Ovary (tissue), 3 donors: ENCODE results near the gene TRMT2A.
A peak's percentile ranks its signal among the peaks of the same experiment; 100 is the strongest.

ENCODE experiments used
- POLR2A ChIP-seq: fragments of 450-650 bp; IDR thresholded peaks from one replicate; pipeline ENCODE4 v1.6.1; 2017; ENCODE audit warnings: antibody characterized with exemption, mild to moderate bottlenecking, moderate library complexity
- TF ChIP-seq, protein P1 (sequence below), 3 donors: fragments of 450-650 bp in 2 of 3; fragments of 200-600 bp in 1 of 3; IDR thresholded peaks; one replicate each; pipeline versions ENCODE4 v1.5.1 to v1.8.0; 2016 to 2022; ENCODE audit warnings: antibody characterized with exemption in 3 of 3, mild to moderate bottlenecking in 1 of 3
- donor health status: DM: no; HTN: no; CAD: no.

DNA sequence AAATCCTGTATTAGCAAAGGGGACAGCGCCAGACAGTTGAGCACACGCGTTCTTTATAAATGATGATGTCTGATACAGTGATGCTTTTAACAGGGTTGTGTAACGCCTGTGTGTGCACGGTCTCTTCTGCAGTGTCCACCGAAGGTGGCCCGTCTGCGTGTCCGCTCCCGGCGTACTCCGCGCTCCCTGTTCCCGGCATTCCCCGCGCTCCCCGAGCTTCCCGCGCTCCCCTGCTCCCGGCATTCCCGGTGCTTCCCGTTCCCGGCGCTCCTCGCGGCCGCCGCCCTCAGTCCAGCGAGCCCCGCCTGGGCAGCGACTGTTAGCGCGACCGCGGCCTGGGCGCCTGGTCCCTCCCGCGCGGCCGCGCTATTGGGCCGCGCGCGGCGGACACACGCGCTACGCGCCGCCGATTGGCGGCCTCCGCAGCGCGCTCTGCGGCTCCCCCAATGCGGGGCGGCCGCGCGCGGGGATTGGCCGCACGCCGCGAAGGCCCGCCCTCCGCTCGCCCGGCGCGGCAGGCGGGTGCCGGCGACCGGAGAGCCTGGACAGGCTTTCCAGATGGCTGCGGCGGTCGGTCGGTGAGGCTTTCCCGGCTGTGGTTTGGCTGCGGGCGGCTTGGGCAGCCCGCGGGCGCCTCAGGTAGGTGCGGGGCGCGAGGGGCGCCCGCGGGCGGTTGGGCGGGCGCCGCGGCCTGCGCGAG is 37.1 kb downstream of the TRMT2A start, which contains the start of gene DGCR8:
- TF ChIP-seq, protein P1, sequence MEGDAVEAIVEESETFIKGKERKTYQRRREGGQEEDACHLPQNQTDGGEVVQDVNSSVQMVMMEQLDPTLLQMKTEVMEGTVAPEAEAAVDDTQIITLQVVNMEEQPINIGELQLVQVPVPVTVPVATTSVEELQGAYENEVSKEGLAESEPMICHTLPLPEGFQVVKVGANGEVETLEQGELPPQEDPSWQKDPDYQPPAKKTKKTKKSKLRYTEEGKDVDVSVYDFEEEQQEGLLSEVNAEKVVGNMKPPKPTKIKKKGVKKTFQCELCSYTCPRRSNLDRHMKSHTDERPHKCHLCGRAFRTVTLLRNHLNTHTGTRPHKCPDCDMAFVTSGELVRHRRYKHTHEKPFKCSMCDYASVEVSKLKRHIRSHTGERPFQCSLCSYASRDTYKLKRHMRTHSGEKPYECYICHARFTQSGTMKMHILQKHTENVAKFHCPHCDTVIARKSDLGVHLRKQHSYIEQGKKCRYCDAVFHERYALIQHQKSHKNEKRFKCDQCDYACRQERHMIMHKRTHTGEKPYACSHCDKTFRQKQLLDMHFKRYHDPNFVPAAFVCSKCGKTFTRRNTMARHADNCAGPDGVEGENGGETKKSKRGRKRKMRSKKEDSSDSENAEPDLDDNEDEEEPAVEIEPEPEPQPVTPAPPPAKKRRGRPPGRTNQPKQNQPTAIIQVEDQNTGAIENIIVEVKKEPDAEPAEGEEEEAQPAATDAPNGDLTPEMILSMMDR (IDR thresholded peaks at IDR 0.05) = no peak
- TF ChIP-seq POLR2A = peak; percentile 36
